Ramos (cell line): ENCODE measurements around the gene ULK4.
"Not testable (repeated sequence)": the region's sequence is repeated elsewhere in the genome, so short reads cannot be mapped to it uniquely, and the experiment has no call there.

Experiments
- in situ Hi-C: fragments of 300-500 bp; cut with MboI; formaldehyde crosslinking; loops from one replicate; pipeline ENCODE4 v1.14.3; 2022; ENCODE audit warnings: low sequenced_read_pairs; ENCODE audit not compliant: unreplicated experiment

ULK4 gene

DNA sequence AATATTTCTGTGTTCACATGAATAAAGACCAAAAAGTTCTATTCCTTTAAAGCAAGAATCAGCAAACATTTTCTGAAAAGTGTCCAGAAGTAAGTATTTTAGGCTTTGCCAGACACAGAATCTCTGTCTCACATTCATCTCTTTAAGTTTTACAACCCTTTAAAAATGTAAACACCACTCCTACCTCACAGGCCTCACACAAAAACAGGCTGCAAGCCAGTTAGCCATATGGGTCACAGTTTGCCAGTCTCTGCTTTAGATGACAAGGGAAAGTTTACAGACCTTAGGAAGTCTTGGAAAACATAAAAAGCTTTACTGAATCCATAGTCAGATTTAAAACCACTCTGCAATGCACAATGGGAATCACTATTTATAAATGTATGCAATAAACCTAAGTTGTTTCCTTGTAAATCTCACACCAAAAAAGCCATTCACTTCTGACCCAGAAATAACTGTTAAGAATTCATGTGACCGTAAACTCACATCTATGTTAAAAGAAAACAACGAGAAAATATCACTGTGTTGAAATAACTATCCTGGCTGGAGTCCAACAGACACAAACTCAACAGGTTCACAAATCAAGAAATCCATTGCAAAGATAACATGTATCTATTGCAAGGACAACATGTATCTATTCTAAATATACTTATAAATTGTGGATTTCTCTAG lies 308.2 kb downstream of the ULK4 start:
- in situ Hi-C loops: no loop called here

DNA sequence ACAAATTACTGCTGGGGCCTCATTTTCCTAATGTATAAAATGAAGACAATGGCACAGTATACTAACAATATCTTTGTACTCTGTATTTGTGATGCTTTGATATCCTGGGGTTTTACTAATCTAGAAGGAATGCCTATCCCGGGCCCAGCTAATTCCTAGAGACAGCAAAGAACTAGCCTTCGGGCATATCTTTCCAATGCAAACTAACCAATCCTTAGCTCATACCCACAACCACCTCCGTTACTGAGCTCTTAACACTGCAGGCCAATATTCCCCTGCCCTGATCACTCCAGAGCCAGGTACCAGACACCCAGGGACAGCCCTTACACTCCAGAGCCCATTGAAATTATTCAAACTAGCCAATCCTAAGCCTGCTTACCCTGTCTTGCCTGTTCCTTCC lies 309.0 kb downstream of the ULK4 start:
- in situ Hi-C loops: no loop called here

DNA sequence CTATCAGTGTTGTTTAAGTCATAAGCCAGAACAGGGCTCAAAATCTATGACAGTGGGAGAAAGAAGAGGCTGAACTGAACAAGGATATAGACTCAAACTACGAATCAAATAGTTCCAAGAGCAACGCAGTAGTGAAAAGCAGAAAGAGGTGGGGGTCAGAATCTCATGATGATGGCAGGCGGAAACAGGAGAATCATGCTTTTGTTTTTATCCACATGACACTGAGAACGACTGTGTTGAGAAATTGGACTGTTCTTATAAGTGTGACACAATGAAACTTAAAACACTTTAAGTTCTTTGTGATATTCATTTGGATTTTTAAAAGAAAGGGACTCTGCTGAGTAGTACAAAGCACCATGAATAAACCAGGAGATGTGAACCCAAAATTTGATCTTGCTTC lies 309.4 kb downstream of the ULK4 start:
- in situ Hi-C loops: no loop called here

DNA sequence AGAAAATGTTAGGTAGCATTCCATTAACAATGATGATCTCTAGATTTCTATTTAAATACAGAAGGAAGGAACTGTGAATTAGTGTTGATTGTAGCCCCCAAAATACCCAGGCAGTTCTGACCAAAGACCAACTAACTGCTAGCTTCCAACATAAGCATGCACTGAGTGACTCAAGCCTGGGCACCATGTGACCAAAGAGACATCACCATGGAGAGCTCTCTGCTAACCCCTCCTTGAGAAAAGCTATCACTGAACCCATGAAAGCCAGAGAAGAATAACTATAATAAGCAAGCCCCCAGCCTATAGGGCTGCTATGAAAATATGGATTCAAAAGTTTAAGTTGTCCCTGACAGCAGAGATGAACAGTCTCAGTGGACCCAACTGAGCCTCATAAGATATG lies 310.2 kb downstream of the ULK4 start:
- in situ Hi-C loops: no loop called here

DNA sequence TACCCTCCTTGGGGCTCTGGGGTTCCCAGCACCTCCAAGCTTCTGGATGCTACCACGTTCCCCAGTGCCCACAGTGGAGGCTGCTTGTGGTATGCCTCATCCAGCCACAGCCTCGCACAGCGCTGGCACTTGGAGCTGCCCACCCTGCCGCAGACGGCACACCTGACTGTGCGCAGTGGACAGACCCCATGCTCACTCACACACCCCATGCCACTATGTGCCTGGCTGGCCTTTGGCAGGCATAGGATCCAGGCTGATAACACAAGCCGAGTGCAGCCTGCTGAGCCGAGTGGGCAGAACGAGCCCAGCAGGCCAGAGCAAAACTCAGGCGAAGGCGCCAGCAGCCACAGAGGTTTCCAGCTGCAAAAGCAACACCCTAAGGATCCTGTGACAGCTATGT lies 311.5 kb downstream of the ULK4 start:
- in situ Hi-C loops: no loop called here

DNA sequence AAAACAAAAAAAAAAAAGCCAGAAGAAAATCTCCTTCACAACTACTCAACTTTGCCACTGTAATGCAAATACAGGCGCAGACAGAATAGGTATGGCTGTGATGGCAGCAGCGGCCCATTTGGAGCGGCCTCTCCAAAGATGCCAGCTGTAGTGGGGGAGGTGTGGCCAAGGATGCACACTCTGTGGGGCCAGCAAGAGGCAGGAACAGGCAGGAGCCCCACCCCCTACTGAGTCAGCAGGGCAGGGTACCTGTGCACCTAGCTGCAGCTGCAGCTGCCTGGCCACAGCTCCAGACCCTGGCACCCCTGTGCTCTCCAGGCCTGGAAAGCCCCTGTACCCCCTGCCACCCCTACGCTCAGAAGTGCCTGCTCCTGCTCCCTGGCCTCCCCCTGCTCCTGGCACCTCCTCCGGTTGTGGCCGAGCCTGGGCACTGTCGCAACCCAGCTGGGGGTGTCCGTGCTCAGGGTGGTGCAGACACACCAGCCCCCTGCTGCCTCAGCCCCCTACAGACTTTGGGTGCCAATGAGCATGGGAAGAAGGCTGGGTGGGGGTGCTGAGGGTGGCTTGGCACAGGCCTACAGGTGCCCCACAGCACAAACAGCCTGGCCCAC lies 312.7 kb downstream of the ULK4 start:
- in situ Hi-C loops: no loop called here

DNA sequence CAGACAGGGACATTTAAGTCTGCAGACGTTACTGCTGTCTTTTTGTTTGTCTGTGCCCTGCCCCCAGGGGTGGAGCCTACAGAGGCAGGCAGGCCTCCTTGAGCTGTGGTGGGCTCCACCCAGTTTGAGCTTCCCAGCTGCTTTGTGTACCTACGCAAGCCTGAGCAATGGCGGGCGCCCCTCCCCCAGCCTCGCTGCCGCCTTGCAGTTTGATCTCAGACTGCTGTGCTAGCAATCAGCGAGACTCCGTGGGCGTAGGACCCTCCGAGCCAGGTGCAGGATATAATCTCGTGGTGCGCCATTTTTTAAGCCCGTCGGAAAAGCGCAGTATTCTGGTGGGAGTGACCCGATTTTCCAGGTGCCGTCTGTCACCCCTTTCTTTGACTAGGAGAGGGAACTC lies 314.2 kb downstream of the ULK4 start:
- in situ Hi-C loops: not testable (repeated sequence)

DNA sequence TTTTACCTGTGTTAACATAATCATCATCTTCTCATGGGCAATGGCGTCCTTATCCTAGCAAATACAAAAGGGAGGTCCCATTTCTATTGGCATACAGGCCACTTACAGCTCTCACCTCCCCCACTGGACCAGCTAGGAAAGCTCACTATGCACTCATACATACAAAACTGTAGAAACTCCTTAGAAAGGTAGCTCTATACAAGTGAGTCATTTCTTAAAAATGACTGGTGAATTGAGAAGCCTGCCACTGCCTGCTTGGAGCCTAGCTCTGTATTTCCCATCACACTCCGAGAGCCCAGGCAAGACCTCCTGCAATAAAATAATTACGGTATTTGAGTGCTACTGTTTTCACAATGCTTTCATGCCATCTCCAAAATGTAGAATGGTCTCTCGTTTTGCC lies 321.8 kb downstream of the ULK4 start:
- in situ Hi-C loops: no loop called here

DNA sequence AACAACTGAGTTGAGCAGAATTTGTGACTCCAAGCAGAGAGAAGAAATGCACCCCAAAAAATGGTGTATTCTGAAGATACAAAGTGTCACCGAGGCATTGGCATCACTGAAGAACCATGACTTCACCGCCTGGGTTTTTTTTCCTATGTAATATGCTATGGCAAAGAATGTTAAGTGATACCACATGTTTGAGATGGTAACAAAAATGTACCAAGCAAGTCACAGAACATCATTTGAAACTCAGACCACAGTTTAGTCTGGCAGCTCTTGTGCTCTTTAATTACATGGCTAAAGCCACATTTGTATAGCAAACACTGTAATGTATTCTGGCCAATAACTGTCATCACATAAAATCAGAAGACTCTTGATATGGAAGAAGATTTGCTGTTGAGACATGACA lies 323.5 kb downstream of the ULK4 start:
- in situ Hi-C loops: no loop called here

DNA sequence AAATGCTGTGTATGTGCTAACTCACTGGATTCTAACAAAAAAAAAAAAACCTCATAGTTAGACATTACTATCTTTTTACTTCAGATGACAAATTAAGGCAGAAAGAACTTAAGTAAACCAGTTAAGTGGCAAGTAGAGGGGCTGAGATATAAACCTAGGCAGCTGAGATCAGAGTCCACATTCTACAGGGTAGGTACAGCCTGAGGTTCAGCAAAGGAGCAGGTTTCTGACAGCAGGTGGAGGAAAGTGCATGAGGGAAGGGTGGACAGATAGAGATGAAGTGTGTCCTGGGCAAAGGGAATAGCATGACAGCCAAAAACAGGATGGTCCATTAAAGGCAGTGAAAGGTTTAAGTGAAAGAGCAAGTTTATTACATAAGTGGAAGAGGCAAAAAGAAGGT lies 329.2 kb downstream of the ULK4 start:
- in situ Hi-C loops: no loop called here

DNA sequence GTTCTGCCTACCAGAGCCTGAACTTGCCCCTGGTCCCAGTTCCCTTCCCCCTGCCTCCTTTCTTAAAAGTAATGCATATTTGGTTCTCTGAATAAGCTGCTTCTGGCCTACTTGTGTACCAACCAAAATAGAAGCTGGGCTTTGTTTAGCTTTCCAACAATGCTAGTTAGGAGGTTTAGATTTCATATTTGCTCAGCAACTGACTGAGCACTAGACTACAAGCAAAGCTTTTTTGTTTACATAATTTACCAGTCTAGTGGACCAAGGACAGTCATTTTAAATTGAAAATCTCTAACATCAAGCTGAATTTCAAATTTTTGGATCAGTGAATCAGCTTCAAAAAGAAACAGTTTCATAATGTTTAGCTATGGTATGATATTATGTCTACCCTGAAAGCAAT lies 331.2 kb downstream of the ULK4 start:
- in situ Hi-C loops: no loop called here

DNA sequence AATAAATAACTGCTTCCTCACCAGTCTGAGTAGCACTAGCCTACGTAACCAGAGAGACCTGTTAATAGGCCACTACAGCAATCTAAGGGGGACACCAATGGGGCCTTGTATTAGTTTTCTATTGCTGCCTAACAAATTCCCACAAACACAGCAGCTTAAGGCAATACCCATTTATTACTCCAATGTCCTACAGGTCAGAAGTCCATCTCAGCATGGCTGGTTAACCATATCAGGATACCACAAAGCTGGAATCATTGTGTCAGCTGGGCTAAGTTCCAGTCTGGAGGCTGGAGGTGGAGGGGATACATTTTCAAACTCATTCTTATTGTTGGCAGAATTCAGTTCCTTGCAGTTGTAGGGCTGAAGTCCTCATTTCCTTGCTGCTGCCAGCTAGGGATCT lies 331.9 kb downstream of the ULK4 start:
- in situ Hi-C loops: no loop called here

DNA sequence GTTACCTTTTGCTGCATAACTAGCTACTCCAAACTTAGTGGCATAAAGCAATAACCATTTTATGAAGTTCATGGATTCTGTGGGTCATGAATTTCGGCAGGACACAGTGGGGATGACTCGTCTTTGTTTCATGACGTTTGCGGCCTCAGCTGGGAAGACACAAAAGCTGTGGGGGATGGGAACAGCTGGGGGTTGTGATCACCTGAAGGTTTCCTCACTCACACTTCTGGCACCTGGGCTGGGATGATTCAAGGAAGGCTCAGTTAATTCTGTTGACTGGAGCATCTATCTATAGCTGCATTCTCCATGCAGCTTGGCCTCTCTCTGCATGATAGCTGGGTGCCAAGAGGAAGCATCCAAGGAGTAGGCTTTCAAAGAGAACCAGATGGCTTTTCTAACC lies 332.8 kb downstream of the ULK4 start:
- in situ Hi-C loops: no loop called here

DNA sequence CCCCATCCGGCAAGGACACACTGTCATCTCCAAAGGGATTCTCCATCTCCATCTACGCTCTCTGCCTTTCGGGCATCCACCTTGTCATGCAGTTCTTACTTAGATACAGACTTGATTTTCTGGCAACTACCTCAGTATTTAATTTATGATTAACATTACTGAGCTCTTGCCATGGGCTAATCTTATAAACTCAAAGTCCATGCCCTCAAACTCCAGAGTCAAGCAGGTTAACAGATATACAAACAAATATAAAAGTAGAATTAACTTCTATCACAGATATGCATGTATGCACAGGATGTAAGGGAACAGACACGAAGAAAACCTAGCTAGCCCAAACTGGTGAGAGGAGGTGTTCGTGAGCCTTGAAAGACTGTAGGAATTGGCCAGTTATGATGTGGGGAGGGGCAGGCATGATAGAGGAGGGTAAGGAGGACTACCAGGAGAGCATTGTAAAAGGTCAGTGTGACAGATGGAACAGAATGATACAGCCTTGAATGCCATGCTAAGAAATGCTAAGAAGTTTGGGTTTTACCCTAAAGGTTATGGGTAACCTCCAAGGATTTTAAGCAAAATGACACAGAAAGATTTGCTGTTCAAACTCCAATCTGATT lies 334.3 kb downstream of the ULK4 start:
- in situ Hi-C loops: no loop called here

DNA sequence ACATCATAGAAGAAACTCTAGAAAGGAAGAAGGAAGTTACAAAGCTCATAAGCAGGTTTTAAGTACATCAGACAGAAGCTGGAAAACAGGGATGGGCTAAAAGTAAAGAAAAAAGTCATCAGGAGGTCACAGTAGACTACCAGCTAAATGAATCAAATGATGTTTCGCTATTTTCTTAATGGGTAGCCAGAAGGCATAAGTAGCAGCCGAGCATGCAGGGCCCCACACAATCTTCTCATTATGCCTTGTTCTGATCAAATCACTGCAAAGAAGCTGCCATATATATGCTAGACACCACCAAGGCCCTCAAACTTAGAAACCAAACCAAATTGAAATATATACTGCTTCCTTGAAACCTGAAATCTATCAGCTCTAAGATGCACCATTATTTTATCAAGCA lies 349.1 kb downstream of the ULK4 start:
- in situ Hi-C loops: no loop called here

DNA sequence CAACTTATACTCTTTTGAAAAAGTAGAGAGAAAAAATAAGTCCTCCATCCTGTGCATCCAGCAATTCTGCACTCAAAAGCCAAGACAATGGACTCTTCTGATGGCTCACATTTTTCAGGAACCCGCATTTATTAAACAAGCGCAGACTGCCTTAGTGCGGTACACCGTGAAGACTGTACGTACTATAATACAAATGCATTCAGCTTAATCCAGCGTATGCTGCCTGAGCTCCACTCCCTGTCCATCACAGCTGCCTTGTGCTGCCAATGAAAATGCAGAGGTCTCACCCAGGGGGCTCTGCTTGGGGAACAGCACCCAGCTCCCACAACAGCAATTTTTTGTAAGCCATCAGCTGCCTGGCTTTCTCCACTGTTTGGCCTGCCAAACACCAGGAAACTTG lies 350.9 kb downstream of the ULK4 start:
- in situ Hi-C loops: no loop called here

DNA sequence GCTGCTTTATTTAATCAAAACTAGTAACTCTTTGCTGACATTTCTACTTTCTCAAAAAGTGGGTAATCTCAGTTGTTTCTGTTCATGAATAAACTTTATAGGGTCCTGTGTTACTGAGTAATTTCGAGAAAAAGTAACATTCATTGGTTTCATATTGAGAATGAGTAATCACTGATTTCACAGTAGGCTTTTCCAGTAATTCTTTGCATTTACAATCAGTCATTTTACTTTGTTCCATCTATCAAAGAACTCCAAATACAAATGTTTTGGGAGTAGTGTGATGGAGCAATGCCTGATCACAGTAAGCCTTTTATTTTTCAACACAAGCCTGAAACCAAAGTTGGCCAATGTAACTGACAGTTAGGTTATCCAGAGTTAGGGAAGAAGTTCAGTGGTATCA lies 353.6 kb downstream of the ULK4 start:
- in situ Hi-C loops: no loop called here

DNA sequence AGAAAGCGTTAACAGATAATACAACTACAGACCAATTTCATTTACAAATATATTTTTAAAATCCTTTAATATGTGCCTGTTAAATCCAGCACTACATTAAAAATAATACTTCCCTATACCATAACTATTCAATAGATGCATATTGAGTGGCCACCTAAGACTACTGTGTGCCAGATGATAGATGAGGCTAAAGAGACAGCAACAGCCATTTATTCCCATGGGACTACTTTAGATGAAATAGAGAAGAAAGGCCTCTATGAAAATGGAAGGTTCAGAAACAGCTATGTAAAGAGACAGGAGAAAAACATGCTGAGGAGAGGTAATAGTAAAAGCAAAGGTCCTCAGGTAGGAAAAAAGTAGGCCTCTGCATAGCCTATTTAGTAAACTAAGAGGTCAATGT lies 358.1 kb downstream of the ULK4 start:
- in situ Hi-C loops: no loop called here

DNA sequence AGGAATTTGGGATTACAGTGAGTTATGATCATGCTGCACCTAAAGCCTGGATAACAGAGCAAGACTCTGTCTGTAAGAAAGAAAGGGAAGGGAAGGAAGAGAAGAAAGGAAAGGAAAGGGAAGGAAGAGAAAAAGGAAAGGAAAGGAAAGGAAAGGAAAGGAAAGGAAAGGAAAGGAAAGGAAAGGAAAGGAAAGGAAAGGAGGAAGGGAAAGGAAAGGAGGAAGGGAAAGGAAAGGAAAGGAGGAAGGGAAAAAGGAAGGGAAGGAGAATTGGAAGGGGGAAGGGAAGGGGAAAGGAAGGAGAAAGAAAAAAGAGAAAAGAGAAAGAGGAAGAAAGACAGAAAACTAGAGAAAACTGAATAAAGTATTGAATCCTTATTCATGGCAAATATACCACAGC lies 359.8 kb downstream of the ULK4 start:
- in situ Hi-C loops: no loop called here

DNA sequence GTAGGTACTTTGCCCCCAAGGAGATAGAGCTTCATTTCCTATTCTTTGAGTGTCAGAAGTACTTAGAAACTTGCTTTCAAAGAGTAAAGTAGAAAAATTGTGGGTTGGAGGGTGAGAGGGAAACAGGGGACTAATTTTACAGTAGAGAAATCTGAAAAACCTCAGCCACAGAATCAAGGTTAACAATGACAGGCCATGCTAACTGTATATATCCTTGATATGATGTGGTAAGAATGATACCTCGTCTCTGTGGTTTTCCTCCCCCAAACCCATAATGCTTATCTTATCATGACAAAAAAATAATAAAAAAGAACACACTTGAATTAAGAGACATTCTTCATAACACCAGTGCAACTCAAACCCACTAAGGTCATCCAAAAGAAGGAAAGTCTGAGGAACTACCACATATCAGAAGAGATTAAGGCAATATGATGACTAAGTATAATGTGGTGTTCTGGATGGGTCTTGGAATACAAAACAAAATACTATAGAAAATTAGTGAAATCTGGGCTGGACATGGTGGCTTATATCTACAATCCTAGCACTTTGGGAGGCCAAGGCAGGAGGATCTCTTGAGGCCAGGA lies 360.4 kb downstream of the ULK4 start:
- in situ Hi-C loops: no loop called here

DNA sequence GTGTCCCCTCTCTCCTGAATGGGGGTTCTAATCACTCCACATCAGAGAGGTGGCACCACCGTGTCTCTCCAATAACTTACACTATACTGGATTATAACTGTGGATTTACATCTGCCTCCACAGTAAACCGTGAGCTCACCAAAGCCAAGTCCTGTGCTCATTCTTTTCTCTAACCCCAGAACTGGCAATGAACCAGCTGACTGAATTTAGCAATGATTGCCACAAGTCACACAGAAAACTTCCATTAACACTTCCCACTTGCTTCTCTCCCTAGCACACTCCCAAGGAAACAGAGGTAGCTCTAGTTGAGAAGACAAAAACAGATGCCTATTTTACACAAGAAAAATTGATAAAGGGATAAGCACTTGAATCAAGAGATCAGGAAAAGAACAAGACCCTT lies 361.3 kb downstream of the ULK4 start:
- in situ Hi-C loops: no loop called here

DNA sequence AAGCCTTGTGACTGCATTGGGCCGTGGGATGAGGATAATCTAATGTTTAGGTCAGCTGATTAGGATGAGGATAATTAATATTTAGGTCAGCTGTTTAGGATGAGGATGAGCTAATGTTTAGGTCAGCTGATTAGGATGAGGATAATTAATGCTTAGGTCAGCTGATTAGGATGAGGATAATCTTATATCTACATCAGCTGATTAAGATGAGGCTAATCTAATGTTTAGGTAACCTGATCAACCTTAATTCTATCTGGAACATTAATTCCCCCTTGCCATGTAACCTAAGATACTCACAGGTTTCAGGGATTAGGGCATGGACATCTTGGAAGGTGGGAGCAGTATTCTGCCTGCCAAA lies 362.8 kb downstream of the ULK4 start:
- in situ Hi-C loops: no loop called here
